HG03175 (cell line): Measurements from ENCODE around the gene PDCD1LG2.
"Not testable (repeated sequence)": the region's sequence is repeated elsewhere in the genome, so short reads cannot be mapped to it uniquely, and the experiment has no call there.

Source experiments
- ATAC-seq: cut with Tn5 transposase; IDR thresholded peaks from one replicate; pipeline ENCODE4 v1.9.1; 2021; ENCODE audit warnings: mild to moderate bottlenecking, moderate library complexity; ENCODE audit not compliant: unreplicated experiment

PDCD1LG2 gene

DNA sequence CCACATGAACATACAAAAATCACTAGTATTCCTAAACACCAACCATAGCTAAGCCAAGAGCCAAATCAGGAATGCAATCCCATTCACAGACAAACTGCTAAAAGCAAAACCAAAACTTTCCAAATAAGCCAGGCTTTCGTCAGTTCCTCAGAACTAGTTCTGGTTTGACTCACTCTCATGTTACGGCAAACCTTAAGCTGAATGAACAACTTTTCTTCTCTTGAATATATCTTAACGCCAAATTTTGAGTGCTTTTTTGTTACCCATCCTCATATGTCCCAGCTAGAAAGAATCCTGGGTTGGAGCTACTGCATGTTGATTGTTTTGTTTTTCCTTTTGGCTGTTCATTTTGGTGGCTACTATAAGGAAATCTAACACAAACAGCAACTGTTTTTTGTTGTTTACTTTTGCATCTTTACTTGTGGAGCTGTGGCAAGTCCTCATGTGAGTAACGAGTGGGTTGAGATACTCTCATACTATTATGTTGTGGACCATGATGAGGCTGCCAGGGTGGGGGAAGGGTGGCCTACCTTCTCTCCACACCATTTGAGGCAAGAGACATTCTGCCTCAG is at the start of gene PDCD1LG2:
Gene PDCD1LG2 (plus strand): TSS at position 172 of the 572 bp plus-strand sequence. CDS start 12,016 bp downstream, outside the sequence.
- peak; percentile 75 for ATAC-seq

DNA sequence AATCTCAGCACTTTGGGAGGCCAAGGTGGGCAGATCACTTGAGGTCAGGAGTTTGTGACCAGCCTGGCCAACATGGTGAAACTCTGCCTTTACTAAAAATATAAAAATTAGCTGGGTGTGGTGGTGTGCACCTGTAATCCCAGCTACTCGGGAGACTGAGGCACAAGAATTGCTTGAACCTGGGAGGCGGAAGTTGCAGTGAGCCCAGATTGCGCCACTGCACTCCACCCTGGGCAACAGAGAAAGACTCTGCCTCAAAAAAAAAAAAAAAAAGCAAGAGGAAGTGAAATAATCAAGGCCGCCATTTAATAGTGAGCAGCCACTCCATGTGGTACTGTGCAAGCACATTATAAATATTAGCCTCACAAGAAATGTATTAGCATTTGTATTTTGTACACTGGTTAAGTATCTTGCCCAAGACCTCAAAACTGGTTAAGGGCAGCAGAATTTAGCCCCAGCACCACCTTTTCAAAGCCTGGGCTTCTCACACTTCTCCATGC is 45.5 kb upstream of the PDCD1LG2 start:
- ATAC-seq, result not testable (repeated sequence)

DNA sequence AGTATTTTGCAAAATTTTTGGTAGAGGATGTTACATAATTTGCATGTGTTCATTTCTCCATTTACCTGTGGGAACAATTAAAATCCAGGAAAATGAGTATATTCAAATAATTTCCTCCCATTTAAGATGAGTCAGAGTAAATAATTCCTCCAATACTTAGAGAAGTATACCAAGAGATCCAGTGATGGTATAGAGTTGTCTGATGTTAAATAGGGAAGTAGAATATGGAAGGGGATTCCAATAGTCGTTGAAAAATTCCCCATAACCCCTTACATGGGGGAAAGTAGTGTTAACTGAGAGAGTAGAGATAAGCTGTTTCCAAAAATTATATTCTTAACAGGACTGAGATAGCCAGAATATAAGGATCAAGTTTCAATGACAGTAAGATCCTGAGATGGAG is 44.3 kb upstream of the PDCD1LG2 start:
- ATAC-seq, result no peak

DNA sequence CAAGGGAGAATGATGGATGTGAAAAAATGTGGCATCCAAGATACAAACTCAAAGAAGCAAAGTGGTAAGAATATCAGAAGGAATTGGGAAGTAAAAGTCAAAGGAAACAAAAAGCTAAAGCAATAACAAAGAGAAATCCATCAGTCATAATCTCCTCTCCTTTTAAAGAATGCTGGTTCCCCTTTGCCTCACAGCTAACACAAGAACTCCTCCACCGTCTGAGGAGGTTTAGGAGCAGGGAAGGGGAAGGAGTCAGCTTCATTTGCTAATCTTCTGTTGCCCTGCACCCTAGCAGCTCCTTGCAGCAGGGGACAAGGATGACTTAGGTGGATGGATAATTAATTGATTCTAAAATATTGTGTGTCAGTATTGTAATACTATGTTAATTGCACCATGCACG is 43.6 kb upstream of the PDCD1LG2 start:
- ATAC-seq, result no peak

DNA sequence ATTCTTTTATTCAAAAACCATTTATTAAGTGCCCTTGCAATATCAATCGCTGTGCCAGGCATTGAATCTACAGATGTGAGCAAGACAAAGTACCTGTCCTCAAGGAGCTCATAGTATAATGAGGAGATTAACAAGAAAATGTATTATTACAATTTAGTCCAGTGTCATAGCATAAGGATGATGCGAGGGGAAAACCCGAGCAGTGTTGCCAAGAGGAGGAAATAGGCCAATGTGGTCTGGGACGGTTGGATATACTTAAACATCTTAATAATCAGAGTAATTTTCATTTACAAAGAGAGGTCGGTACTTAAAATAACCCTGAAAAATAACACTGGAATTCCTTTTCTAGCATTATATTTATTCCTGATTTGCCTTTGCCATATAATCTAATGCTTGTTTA is 41.5 kb upstream of the PDCD1LG2 start:
- ATAC-seq, result no peak

DNA sequence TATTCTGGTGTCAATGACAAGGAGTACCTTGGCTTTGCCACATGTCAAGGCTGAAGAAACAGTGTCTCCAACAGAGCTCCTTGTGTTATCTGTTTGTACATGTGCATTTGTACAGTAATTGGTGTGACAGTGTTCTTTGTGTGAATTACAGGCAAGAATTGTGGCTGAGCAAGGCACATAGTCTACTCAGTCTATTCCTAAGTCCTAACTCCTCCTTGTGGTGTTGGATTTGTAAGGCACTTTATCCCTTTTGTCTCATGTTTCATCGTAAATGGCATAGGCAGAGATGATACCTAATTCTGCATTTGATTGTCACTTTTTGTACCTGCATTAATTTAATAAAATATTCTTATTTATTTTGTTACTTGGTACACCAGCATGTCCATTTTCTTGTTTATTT is 40.2 kb upstream of the PDCD1LG2 start:
- ATAC-seq, result no peak

DNA sequence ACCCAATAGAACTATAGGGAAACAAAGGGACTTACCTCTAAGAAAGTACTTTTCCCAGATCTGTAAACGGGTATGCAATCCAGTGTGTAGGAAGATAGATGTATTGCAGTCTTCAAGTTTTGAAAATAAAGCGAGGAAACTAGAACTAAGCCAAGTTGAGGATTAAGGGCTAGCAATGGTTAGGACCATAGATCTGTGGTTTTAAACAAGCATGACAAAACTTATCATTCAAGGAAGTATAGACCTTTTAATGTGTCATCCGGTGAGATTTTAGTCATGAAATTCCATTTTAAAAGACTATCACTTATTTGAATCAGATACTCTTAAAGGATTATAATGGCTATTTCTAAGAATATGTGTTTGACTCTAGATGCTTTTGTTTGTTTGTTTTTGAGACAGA is 39.5 kb upstream of the PDCD1LG2 start:
- no peak for ATAC-seq

DNA sequence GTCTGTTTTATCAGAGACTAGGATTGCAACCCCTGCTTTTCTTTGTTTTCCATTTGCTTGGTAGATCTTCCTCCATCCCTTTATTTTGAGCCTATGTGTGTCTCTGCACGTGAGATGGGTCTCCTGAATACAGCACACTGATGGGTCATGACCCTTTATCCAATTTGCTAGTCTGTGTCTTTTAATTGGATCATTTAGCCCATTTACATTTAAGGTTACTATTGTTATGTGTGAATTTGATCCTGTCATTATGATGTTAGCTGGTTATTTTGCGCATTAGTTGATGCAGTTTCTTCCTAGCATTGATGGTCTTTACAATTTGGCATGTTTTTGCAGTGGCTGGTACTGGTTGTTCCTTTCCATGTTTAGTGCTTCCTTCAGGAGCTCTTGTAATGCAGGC is 34.7 kb upstream of the PDCD1LG2 start:
- ATAC-seq, result not testable (repeated sequence)

DNA sequence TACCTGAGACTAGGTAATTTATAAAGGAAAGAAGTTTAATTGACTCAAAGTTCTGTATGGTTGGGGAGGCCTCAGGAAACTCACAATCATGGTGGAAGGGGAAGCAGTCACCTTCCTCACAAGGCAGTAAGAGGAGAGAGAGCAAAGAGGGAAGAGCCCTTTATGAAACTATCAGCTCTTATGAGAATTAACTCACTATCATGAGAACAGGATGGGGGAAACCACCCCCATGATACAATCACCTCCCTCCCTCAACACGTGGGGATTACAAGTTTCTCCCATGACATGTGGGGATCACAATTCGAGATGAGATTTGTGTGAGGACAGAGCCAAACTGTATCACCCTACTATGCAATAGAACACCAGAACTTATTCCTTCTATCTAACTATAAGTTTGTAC is 32.1 kb upstream of the PDCD1LG2 start:
- no peak for ATAC-seq

DNA sequence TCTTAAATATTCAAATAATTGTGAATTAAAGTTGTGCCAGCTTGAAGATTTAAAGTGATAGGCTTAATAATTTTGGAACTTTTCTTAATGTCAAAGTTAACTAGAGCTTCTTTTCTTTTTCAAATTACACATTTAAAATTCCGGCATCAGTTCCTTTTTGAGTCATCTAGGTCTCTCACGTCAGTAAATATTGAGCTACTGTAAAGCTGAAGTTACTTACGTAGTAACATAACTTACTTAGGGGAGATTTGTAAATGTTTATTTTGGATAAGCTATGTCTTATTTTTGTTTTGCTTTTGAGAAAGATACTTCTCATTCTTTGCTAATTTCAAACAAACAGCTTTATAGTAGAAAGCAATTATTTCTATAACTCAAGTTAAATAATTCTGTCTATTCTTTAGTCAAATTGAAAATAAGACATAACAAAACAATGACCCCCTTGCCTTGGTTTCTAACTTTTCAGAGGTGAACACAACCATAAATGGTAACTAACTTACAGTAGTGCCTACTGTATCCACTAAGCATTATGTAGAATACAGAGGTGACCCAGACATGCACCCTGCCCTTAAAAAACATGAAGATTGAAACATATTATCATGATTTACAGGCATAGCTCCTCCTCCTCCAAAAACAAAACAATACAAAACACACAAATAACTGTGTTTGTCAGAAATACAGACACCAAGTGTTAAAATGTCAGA is 30.2 kb upstream of the PDCD1LG2 start:
- peak; percentile 55 for ATAC-seq

DNA sequence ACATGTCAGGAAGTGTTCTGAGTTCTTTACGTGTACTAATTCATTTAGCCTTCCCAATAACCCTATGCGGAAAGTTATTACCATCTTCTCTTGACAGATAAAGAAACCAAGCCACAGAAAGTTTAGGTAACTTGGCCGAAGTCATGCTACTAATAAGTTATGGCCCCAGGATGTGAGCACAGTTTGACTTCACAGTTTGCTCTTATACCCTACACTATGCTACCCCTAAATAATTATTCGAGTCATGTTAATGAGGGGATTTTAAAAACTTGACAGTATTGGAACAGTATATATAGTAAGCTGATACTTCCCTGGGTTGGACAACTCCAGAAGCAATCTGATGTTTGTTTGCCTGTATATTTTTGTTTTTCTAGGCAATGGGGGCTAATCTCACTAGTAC is 29.4 kb upstream of the PDCD1LG2 start:
- ATAC-seq, result no peak

DNA sequence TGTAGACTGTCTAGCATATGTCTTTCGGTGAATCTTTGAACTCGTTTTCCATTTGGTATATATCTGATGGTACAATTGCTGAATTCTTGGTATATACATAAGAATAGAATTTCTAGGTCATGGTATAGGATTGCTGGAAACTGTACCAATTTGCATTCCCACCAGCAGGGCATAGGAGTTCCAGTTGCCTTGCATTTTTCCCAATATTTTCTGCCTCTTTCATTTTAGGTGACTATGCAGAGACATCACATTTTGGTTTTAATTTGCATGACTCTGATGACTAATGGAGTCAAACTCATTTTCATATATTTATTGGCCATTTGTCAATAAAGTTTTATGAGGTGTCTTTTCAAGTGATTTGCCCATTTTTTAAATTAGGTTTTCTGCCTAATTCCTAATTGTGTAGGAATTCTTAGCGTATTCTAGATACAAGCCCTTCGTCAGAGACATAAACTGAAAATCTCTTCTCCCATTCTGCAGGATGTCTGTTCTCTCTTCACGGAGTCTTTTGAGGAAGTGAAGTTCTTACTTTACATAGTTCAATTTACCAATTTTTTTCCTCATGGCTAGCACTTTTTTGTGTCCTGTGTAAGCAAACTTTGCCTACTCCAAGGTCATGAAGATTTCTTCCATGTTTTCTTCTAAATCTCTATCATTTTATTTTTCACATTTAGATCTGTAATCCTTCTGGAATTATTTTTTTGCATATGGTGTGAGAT is 28.9 kb upstream of the PDCD1LG2 start:
- no peak for ATAC-seq

DNA sequence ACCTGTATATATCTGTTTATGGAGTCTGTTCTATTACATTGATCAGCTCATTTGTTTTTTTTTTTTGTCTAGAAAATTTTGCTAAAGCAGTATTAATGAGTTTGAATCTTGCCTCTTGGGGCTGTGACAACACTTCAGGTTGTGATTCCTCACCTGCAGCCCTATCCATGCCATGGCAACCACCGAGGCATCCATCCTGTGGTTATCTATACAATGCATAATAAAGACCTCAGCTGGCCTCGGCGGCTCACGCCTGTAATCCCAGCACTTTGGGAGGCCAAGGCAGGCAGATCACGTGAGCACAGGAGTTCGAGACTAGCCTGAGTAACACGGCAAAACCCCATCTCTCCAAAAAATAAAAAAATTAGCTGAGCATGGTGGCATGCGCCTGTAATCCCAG is 28.1 kb upstream of the PDCD1LG2 start:
- ATAC-seq, result no peak

DNA sequence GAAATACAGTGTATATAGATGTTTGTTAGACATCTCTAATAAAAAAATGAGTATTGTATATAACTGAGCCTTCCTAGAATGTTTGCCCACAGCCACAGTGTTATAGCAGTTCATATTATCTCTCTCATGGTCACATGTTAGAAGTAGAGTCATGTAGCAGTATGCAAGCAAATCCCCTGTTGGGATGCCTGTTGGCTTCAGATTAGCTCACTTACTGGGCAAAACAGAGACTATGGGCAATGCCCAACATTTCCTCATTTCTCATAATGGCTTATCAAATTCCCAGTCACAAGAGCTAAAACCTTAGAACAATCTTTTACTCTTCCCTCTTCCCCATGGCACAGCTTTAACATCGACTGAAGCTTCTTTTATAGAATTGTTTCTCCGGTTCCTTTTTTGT is 27.0 kb upstream of the PDCD1LG2 start:
- ATAC-seq, result no peak

DNA sequence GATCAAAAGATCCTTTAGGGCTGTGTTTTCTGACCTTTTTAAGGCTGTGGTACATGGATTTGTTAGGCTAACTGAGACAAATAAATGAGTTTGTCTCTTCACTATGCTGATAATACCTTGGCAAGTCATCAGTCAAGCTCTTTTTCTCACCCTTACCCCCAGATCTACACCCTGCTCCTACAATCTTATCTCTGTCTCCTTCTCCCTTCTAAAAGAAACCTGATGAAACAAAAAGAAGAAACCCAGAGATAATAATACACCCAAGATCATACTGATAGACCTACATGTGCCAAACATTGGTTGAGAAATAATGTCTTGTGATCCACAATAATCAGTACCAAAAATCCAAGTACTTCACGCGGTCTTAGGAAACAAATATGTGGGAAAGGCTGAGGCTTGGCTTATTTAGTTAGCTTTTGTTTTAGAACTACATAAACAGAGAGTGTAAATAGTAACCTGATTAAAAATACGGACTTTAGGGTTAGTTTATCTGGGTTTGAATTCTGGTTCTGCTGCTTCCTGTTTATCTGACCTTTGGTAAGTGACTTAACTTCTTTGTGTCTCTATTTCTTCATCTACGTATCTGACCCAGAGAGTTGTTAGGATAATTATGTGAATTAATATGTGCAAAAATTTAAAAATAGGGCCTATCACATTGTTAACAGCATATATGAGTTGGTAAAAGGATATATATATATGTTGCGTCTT is 24.8 kb upstream of the PDCD1LG2 start:
- ATAC-seq, result no peak

DNA sequence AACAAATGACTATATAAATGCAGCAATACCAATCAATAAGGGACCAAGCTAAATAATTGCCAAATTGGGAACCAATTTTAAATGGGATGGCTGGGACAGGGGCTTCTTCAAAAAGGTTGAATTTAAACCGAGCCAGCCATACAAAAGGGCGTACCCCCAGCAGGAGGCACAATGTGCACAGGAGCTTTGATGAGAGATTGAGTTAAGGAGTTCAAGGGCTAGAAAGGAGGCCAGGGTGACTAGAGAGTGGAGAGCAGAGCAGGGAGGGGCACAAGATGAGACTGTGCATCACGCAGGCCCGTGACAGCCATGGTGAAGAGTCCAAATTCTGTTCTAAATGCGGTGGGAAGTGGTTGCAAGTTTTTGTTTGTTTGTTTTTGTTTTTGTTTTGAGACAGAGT is 23.3 kb upstream of the PDCD1LG2 start:
- ATAC-seq, result no peak

DNA sequence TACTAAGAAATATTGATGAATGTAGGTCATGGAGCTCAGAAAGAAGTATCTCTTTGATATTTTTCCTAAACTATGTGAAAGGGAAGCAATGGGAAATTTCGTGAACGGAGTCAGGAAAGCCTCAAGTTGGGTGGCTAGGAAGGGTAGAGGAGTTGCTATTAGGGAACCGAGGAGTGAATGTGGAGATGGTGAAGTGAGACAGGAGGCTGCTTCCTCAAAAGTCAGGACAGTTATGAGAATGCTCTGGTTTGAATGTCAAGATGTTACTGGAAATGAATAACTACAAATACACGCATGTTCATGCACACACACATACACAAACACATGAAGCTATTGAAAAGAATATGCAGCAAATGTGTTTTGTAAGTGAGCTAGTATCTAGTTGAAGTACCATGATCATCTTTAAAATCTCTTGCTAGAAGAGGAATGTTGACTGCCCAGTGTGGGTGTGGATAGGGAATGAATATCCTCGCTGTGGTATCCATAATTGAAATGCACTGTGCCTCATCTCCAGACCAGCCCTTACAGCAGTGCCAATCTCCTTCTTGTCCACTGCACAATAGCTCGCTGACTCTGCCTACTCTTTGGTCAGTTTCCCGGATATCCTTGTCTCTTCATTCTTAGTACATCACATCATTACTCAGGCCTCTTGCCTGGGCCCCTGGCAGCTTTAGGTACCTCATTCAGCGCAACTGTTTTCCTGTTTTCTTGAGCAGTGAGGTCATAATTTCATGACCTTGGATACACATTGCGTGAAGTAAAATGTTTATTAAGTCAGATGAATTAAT is 21.9 kb upstream of the PDCD1LG2 start:
- ATAC-seq, result no peak

DNA sequence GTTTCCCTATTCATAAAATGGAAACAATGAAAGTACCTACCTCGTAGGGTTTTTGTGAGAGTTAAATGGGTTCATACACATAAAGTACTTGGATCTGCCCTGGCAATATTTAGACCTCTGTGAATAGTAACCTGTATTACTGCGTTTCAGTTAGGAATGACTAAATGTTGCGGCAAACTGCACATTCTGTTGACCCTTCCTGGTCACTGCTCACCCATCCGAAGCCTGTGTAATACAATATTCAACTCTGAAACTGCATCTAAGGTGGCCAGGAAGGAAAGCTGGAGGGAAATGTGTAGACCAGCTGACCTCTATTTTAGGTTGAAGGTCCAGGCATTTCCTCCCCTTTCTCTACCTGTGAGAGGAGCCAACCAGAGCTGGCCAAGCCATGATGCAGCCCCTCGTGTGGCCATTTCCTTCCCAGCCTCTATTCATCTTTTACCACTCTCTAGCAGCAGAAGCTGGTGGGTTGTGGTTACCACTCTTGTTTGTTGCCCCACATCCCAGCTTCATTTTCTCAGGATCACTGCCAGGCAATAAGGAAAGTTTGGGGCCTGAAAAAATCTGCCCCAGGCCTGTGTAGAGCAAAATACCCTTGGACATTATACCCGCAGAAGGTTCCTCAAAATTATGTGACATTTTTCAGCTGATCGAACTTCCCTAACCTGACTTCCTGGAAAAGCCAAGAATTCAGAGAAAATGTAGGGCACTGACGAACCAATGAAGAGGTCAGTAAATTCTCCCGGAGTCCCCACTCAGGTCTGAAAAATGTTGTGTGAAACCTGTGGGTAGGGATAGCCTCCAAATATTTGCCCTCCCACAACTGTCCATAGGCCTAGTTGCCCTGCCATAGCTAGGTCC is 20.5 kb upstream of the PDCD1LG2 start:
- no peak for ATAC-seq

DNA sequence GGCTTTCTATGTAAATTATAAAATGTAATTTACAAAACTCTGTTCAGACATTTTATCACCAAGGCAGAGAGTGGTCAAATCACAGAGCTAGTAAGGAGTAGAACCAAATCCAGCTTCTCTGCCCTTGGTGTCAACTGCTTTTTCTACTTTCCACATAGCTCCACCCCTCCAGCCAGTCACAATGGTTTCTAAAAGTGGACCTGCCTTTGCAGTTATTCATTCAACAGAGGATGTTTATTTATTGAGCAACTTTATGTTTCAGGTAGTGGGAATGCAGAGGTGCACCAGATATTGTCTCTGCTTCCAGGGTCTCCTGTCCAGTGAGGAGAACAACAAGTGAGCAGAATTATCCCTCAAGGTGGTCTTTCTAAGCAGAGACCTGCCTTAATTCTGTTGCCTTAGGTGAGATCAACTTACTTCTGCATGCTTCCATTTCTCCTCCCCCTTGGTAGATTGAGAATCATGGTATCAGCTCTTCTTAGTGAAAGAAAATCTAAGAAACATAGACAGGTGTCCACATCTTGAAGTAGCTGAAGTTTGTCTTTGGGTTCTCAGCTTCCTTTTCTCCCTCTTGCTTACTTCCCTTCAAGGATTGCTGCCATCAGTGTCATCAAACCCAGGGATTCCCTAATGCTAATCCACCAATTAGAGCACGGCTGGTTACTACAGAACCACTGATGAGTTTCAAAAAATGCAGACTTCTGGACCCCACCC is 17.2 kb upstream of the PDCD1LG2 start:
- peak; percentile 19 for ATAC-seq
